Caco-2 (cell line): ENCODE measurements around the gene ZSWIM9. TPM values are rescaled to one million over a fixed set of nuclear protein-coding genes. Genes with fewer than 3 reads are reported as not detected.

ENCODE experiments used
- BruUV-seq: library from RNA; stranded (reverse); fragments of 400-500 nt; replicated peaks from 2 replicates; lab custom pipeline; 2021; lab: Mats Ljungman, UMichigan
- CTCF ChIA-PET: fragments of 300-600 bp; sonication (Branson Sonifier 250); formaldehyde crosslinking; loops from one replicate; lab custom pipeline; 2022; ENCODE audit warnings: antibody characterized with exemption; lab: Charles Lee
- POLR2A ChIA-PET: fragments of 300-600 bp; sonication (Branson Sonifier 250); formaldehyde crosslinking; loops from one replicate; lab custom pipeline; 2022; ENCODE audit warnings: antibody characterized with exemption; lab: Charles Lee
- DNase-seq, 2 experiments: peaks; one replicate each; pipeline versions ENCODE4 v3.0.0 to v3.0.0-alpha.2; 2020 to 2022
- H3K27me3 ChIP-seq: replicated peaks from 2 replicates; pipeline ENCODE4 v1.6.0; 2011; ENCODE audit warnings: low read length; ENCODE audit not compliant: control insufficient read depth, insufficient read depth
- H3K36me3 ChIP-seq: 2 replicates; pipeline ENCODE4 v1.5.1; 2011; ENCODE audit warnings: low read length; ENCODE audit not compliant: control insufficient read depth, insufficient read depth
- H3K4me1 ChIP-seq: fragments of 250-450 bp; sonication (Bioruptor Pico); 2 replicates; pipeline ENCODE4 v1.5.1; 2020; ENCODE audit warnings: mild to moderate bottlenecking
- H3K4me3 ChIP-seq: 2 replicates; pipeline ENCODE4 v1.5.1; 2011; ENCODE audit warnings: low read depth, mild to moderate bottlenecking, control low read depth, low read length
- H3K9me3 ChIP-seq: fragments of 250-450 bp; sonication (Bioruptor Pico); 2 replicates; pipeline ENCODE4 v1.5.1; 2020; ENCODE audit warnings: mild to moderate bottlenecking, moderate library complexity
- H3K27ac Mint-ChIP-seq: one replicate; pipeline ENCODE4 v1.8.0; 2022; ENCODE audit warnings: mixed read lengths; ENCODE audit not compliant: unreplicated experiment
- H3K27me3 Mint-ChIP-seq: one replicate; pipeline ENCODE4 v1.8.0; 2022; ENCODE audit warnings: mixed read lengths; ENCODE audit not compliant: insufficient read depth, unreplicated experiment
- H3K36me3 Mint-ChIP-seq: one replicate; pipeline ENCODE4 v1.8.0; 2022; ENCODE audit warnings: mild to moderate bottlenecking, mixed read lengths; ENCODE audit not compliant: insufficient read depth, unreplicated experiment
- H3K4me1 Mint-ChIP-seq: one replicate; pipeline ENCODE4 v1.8.0; 2022; ENCODE audit warnings: low read depth, mixed read lengths; ENCODE audit not compliant: unreplicated experiment
- H3K4me3 Mint-ChIP-seq: one replicate; pipeline ENCODE4 v1.8.0; 2022; ENCODE audit warnings: mild to moderate bottlenecking, moderate library complexity, mixed read lengths; ENCODE audit not compliant: unreplicated experiment
- H3K9me3 Mint-ChIP-seq: one replicate; pipeline ENCODE4 v1.8.0; 2022; ENCODE audit warnings: mixed read lengths; ENCODE audit not compliant: unreplicated experiment
- intact Hi-C: fragments of 100-400 bp; cut with micrococcal nuclease; formaldehyde crosslinking; loops from one replicate; pipeline ENCODE4 v1.10.0; 2022; ENCODE audit not compliant: unreplicated experiment
- total RNA-seq: library from RNA; stranded (reverse); gene quantifications from 2 replicates; pipeline ENCODE4 v1.2.3, GENCODE V29; 2022
- TF ChIP-seq, protein P1 (sequence below), 2 experiments: fragments of 200-600 bp in 1 of 2; IDR thresholded peaks; 1 replicate in 1 of 2; 2 replicates in 1 of 2; pipeline versions ENCODE4 v1.5.1 to v1.8.0; 2011 to 2022; ENCODE audit warnings: antibody characterized with exemption in 1 of 2, control low read depth in 1 of 2, inconsistent platforms in 1 of 2, low read depth in 1 of 2, low read length in 1 of 2, mild to moderate bottlenecking in 1 of 2, moderate library complexity in 1 of 2; ENCODE audit not compliant: insufficient read depth in 1 of 2, severe bottlenecking in 1 of 2, unreplicated experiment in 1 of 2

Gene ZSWIM9
- total RNA-seq, 1 experiment from 2014 or later, result 4.9 TPM

- H3K4me1 ChIP-seq, result no peaks in the 10 kb centered on the region
- intact Hi-C loops, result no loop called here
- H3K36me3 Mint-ChIP-seq, result no peaks in the 10 kb centered on the region
- H3K9me3 ChIP-seq, result no peaks in the 10 kb centered on the region
- no peaks in the 10 kb centered on the region for H3K27me3 Mint-ChIP-seq
- no peaks in the 10 kb centered on the region for H3K4me1 Mint-ChIP-seq
- no peaks in the 10 kb centered on the region for H3K27me3 ChIP-seq
- CTCF ChIA-PET, result no interaction called here
- BruUV-seq, result no TSS peak
- no peaks in the 10 kb centered on the region for H3K36me3 ChIP-seq
- DNase-seq, result no peak
- TF ChIP-seq, protein P1, sequence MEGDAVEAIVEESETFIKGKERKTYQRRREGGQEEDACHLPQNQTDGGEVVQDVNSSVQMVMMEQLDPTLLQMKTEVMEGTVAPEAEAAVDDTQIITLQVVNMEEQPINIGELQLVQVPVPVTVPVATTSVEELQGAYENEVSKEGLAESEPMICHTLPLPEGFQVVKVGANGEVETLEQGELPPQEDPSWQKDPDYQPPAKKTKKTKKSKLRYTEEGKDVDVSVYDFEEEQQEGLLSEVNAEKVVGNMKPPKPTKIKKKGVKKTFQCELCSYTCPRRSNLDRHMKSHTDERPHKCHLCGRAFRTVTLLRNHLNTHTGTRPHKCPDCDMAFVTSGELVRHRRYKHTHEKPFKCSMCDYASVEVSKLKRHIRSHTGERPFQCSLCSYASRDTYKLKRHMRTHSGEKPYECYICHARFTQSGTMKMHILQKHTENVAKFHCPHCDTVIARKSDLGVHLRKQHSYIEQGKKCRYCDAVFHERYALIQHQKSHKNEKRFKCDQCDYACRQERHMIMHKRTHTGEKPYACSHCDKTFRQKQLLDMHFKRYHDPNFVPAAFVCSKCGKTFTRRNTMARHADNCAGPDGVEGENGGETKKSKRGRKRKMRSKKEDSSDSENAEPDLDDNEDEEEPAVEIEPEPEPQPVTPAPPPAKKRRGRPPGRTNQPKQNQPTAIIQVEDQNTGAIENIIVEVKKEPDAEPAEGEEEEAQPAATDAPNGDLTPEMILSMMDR (IDR thresholded peaks at IDR 0.05; ENCODE audit: insufficient read depth in 1 of 2, low read depth in 1 of 2, low read length in 1 of 2, severe bottlenecking in 1 of 2, unreplicated experiment in 1 of 2), result no peak
- no peak overlapping the region for H3K4me3 ChIP-seq
- no peaks in the 10 kb centered on the region for H3K9me3 Mint-ChIP-seq
- POLR2A ChIA-PET, result no interaction called here
- H3K4me3 Mint-ChIP-seq, result no peak overlapping the region
- no peak overlapping the region for H3K27ac Mint-ChIP-seq
Observed at GRCh38 chr19:48221628-48222027, 51.1 kb downstream of the ZSWIM9 start.

GRCh38 chr19:48230555-48231129 is 60.2 kb downstream of the ZSWIM9 start:
- peaks cover 10% of the 10 kb centered on the region for H3K9me3 Mint-ChIP-seq
- no peak overlapping the region for H3K27ac Mint-ChIP-seq
- BruUV-seq, result no TSS peak
- intact Hi-C loops, result no loop called here
- Histone ChIP-seq H3K4me3 (no peak overlapping the region), H3K36me3 (no peaks in the 10 kb centered on the region), H3K4me1 (no peaks in the 10 kb centered on the region), H3K27me3 (no peaks in the 10 kb centered on the region), H3K9me3 (no peaks in the 10 kb centered on the region; the same call in 1 of the 2 replicates)
- H3K4me1 Mint-ChIP-seq, result no peaks in the 10 kb centered on the region
- ChIA-PET CTCF (interaction anchor here (1.1 kb wide), 1 partner anchor 76 kb away, joined by 3 read pairs; no protein-coding TSS in a partner anchor), POLR2A (no interaction called here)
- no peak for DNase-seq
- TF ChIP-seq, protein P1 (IDR thresholded peaks at IDR 0.05; ENCODE audit: insufficient read depth in 1 of 2, low read depth in 1 of 2, low read length in 1 of 2, severe bottlenecking in 1 of 2, unreplicated experiment in 1 of 2), result no peak
- H3K27me3 Mint-ChIP-seq, result no peaks in the 10 kb centered on the region
- H3K36me3 Mint-ChIP-seq, result no peaks in the 10 kb centered on the region
- H3K4me3 Mint-ChIP-seq, result no peak overlapping the region

DNA sequence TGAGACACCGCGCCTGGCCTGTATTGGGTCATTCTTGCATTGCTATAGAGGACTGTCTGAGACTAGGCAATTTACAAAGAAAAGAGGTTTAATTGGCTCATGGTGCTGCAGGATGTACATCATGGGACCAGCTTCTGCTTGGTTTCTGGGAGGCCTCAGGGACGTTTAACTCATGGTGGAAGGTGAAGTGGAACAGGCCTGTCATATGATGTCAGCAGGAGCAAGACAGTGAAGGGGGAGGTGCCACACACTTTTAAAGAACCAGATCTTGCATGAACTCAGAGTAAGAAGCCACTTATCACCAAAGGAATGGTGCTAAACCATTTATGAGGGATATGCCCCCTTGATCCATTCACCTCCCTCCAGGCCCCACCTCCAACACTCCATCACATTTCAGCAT is 66.6 kb downstream of the ZSWIM9 start:
- no peak for DNase-seq
- intact Hi-C loops, result no loop called here
- Mint-ChIP-seq H3K27me3 (no peaks in the 10 kb centered on the region), H3K27ac (no peak overlapping the region), H3K4me1 (no peaks in the 10 kb centered on the region), H3K4me3 (no peak overlapping the region), H3K36me3 (peaks cover 4% of the 10 kb centered on the region), H3K9me3 (no peaks in the 10 kb centered on the region)
- no peaks in the 10 kb centered on the region for H3K27me3 ChIP-seq
- TF ChIP-seq, protein P1 (IDR thresholded peaks at IDR 0.05; ENCODE audit: insufficient read depth in 1 of 2, low read depth in 1 of 2, low read length in 1 of 2, severe bottlenecking in 1 of 2, unreplicated experiment in 1 of 2), result no peak
- H3K4me1 ChIP-seq, result no peaks in the 10 kb centered on the region
- CTCF ChIA-PET, result no interaction called here
- no peak overlapping the region for H3K4me3 ChIP-seq
- BruUV-seq, result no TSS peak
- POLR2A ChIA-PET, result no interaction called here
- no peaks in the 10 kb centered on the region for H3K36me3 ChIP-seq
- H3K9me3 ChIP-seq, result no peaks in the 10 kb centered on the region
